ENCODE data around the gene DICER1.

Gene DICER1

DNA sequence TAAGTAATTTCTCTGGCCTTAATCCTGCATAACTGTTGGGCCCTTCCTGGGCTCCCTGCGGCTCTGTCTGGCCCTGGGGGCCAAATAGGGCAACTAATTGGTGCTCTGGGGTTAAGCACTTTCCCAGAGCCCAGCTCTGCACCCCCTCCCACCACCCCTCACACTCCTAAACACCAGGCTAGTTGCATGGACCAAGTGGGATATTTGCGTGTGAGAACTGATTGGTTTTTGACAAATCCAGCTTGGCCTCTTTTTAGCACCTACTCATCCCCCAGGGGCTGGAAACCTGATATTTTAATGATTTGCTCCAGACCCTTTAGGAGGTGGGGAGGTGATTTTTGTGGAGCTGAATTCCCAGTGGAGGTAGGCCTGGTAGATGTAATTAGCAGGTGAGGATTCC is 91.9 kb downstream of the DICER1 start:
- Mint-ChIP-seq H3K36me3 (ENCODE audit: insufficient read depth) (no peaks in the 10 kb centered on the region), H3K27me3 (peaks cover 8% of the 10 kb centered on the region), H3K9me3 (no peaks in the 10 kb centered on the region), H3K4me1 (no peaks in the 10 kb centered on the region), H3K27ac (ENCODE audit: low read depth) (no peak overlapping the region), H3K4me3 (no peak overlapping the region)
- ATAC-seq (replicated peaks; ENCODE audit: extremely low read depth, poor library complexity, severe bottlenecking) (no peak), DNase-seq (ENCODE audit: low spot score in 2 of 2) (no peak)

DNA sequence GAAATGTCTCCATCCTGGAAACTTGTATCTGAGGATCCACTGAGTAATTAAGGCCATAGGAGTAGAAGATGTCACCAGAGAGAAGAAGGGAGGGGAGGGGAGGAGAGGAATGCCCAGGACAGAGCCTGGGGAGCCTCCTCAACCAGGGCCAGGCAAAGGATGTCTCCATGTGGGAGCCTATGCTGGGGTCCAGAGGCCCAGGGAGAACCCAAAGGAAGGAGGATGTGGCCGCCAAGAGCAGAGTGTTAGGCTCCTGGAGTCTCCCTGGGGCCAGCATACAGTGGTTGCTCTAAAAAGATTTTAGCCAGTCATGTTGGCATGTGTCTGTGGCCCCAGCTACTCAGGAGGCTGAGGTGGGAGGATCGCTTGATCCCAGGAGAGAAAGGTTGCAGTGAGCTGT is 92.6 kb downstream of the DICER1 start:
- H3K9me3 Mint-ChIP-seq = no peaks in the 10 kb centered on the region
- H3K36me3 Mint-ChIP-seq (ENCODE audit: insufficient read depth) = no peaks in the 10 kb centered on the region
- DNase-seq (ENCODE audit: low spot score in 2 of 2) = no peak
- H3K4me1 Mint-ChIP-seq = no peaks in the 10 kb centered on the region
- peaks cover 8% of the 10 kb centered on the region for H3K27me3 Mint-ChIP-seq
- no peak for ATAC-seq (replicated peaks; ENCODE audit: extremely low read depth, poor library complexity, severe bottlenecking)
- no peak overlapping the region for H3K27ac Mint-ChIP-seq (ENCODE audit: low read depth)
- no peak overlapping the region for H3K4me3 Mint-ChIP-seq

DNA sequence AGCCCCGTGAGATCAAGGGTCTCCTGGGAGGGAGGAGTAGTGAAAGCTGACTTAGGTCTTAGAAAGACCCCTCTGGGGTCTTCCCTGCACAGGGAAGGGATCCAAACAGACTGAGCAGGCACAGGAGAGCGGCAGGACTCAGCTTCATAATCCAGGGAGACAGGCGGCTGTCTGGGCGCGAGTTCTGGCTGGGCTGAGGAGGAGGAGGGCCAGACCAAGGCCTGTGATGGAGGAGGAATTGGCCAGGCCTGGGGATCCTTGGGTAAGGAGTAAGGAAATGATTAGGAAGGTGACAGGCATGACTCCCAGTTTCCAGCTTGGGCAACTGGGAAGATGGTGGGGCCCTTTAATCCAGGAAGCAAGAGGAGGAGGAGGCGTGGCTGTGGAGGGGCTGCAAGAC is 93.1 kb downstream of the DICER1 start:
- Mint-ChIP-seq H3K27me3 (peaks cover 8% of the 10 kb centered on the region), H3K36me3 (ENCODE audit: insufficient read depth) (no peaks in the 10 kb centered on the region), H3K4me3 (no peak overlapping the region), H3K4me1 (no peaks in the 10 kb centered on the region), H3K27ac (ENCODE audit: low read depth) (no peak overlapping the region), H3K9me3 (no peaks in the 10 kb centered on the region)
- no peak for ATAC-seq (replicated peaks; ENCODE audit: extremely low read depth, poor library complexity, severe bottlenecking)
- no peak for DNase-seq (ENCODE audit: low spot score in 2 of 2)

DNA sequence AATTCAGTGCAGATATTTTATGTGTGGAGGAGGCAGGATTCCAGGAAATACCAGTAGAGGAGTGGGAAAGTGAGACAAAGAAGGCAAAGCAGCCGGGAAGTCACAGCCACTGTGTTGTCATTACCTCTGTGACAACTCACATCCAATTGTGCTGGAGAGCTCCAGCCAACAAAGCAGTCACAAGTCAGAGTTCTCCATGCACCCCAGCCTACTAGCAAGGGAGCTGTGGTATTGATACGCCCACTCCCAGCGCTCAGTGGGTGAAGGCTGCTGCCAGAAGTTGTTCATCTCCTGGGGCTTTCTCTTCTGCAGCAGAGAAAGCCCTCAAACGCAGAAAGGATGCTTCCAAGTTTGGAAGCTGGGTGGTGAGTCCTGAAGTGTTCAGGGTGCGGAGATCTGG is 93.9 kb downstream of the DICER1 start:
- no peak for DNase-seq (ENCODE audit: low spot score in 2 of 2)
- H3K9me3 Mint-ChIP-seq = no peaks in the 10 kb centered on the region
- peaks cover 8% of the 10 kb centered on the region for H3K4me1 Mint-ChIP-seq
- H3K27me3 Mint-ChIP-seq = peaks cover under 1% of the 10 kb centered on the region
- H3K4me3 Mint-ChIP-seq = no peak overlapping the region
- H3K27ac Mint-ChIP-seq (ENCODE audit: low read depth) = no peak overlapping the region
- H3K36me3 Mint-ChIP-seq (ENCODE audit: insufficient read depth) = no peaks in the 10 kb centered on the region
- no peak for ATAC-seq (replicated peaks; ENCODE audit: extremely low read depth, poor library complexity, severe bottlenecking)

DNA sequence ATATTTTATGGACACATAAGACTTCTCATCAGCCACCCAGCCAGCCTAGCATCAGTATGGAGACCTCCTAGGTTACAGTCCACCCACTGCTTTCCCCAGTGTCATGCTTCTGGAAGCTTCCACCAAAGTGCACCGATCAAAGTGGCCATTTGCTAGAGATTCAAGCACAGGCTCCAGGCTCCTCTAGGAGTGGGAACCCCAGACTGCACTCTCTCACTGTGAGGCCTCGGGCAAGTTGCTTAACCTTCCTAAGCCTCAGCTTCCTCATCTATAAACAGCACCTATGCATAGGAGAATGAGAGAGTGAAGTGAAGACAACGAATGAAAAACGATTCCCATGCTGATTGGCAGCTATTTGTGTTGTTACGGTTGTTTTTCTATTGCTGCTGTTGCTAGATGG is 94.4 kb downstream of the DICER1 start:
- H3K36me3 Mint-ChIP-seq (ENCODE audit: insufficient read depth) = no peaks in the 10 kb centered on the region
- H3K4me3 Mint-ChIP-seq = no peak overlapping the region
- DNase-seq (ENCODE audit: low spot score in 2 of 2) (no peak), ATAC-seq (replicated peaks; ENCODE audit: extremely low read depth, poor library complexity, severe bottlenecking) (no peak)
- no peaks in the 10 kb centered on the region for H3K27me3 Mint-ChIP-seq
- peaks cover 13% of the 10 kb centered on the region for H3K4me1 Mint-ChIP-seq
- H3K27ac Mint-ChIP-seq (ENCODE audit: low read depth) = no peak overlapping the region
- no peaks in the 10 kb centered on the region for H3K9me3 Mint-ChIP-seq

DNA sequence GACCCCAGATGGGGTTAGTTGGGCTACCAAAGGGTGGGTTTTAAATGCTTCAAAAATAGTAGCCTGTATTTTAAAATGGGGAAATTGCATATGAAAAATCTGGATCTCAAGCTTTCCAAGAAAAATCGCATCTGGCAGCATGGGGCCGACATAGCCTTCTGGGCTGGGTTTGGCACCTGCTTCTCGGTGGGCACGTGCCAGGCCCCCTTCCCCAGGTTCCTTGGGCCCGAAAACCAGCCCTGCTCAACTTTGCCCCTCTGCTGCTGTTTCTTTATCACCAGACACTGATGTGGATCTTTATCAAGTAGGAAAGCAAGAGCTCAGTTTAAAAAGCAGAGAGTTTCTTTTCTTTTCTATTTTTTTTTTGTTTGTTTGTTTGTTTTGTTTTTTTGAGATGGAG is 95.1 kb downstream of the DICER1 start:
- Mint-ChIP-seq H3K27me3 (no peaks in the 10 kb centered on the region), H3K36me3 (ENCODE audit: insufficient read depth) (no peaks in the 10 kb centered on the region), H3K27ac (ENCODE audit: low read depth) (no peak overlapping the region), H3K9me3 (no peaks in the 10 kb centered on the region), H3K4me3 (no peak overlapping the region), H3K4me1 (peaks cover 14% of the 10 kb centered on the region)
- DNase-seq (ENCODE audit: low spot score in 2 of 2) (no peak), ATAC-seq (replicated peaks; ENCODE audit: extremely low read depth, poor library complexity, severe bottlenecking) (no peak)

DNA sequence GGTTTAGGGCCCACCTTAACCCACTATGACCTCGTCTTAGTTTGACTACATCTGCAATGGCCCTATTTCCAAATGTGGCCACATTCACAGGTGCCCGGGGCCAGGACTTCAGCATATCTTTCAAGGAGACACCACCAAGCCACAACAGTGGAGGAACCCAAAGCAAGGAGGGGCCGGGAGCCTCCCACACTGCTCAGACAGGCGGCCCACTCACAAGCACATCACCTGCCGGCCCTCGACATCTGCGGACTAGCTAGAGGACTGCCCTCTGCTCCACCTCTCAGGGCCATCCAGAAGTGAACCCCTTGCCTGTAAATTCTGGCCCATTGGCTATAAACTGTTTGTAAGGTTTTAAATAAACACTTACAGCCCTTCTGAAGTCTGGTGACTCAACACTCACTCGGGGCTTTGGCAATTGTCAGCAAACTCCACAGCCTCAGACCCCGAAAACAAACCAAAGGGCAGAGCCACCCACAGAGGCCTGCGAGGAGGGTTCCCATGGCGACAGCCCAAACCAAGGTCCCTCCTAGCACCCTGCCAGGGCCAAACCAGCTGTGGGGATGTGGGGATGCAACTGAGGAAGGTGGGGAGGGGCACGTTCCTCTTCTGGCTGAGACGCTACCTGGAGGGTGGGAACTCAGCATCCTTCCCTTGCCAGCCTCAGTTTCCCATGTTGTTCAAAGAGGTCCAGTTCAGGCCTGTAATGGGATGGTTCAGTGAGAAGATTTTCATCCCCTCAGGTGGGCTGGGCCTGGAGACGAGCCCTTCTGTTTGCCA is 95.8 kb downstream of the DICER1 start:
- Mint-ChIP-seq H3K27ac (ENCODE audit: low read depth) (no peak overlapping the region), H3K4me3 (no peak overlapping the region), H3K27me3 (no peaks in the 10 kb centered on the region), H3K4me1 (peaks cover 14% of the 10 kb centered on the region), H3K9me3 (no peaks in the 10 kb centered on the region), H3K36me3 (ENCODE audit: insufficient read depth) (no peaks in the 10 kb centered on the region)
- DNase-seq (ENCODE audit: low spot score in 2 of 2) (no peak), ATAC-seq (replicated peaks; ENCODE audit: extremely low read depth, poor library complexity, severe bottlenecking) (no peak)

DNA sequence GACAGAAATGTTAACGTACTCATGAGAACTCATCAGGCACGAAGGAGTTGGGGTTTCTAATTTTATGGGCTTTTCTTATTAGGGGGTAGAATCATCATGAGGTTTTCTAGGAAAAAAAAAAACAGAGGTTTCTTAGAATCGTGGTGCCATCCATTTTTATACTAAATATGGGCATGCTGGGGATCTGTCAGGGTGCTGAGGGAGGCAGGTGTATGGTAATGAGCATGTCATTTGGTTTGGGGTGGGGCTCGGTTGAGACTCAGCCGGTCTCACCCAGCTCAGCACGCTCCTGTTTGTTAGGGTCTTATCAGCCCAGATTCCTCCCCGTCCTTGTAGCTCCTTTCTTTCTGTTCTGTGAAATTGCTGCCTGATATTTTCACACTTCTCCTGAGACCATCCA is 98.2 kb downstream of the DICER1 start:
- H3K4me1 Mint-ChIP-seq = peaks cover 14% of the 10 kb centered on the region
- ATAC-seq (replicated peaks; ENCODE audit: extremely low read depth, poor library complexity, severe bottlenecking) = no peak
- H3K27ac Mint-ChIP-seq (ENCODE audit: low read depth) = no peak overlapping the region
- H3K4me3 Mint-ChIP-seq = no peak overlapping the region
- H3K36me3 Mint-ChIP-seq (ENCODE audit: insufficient read depth) = no peaks in the 10 kb centered on the region
- H3K27me3 Mint-ChIP-seq = no peaks in the 10 kb centered on the region
- H3K9me3 Mint-ChIP-seq = no peaks in the 10 kb centered on the region
- DNase-seq (ENCODE audit: low spot score in 2 of 2) = no peak

DNA sequence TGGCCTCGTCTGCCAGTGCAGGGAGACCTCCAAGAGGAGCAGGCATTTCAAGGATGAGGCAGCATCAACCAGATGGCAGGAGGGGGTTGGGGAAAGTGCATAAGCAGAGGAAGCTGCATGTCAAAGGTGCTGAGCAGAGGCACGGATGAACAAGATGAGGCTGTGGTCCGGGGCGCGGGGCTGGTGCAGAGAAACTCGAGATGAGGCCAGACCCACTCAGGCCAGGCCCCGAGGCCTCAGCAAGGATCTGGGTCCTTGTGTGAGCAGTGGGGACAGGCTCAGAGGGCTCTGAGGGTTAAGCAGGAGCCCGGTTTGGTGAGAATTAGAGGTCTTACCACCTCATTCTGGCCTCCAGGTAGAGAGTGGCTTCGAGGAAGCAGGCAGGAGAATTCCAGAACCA is 98.8 kb downstream of the DICER1 start:
- DNase-seq (ENCODE audit: low spot score in 2 of 2) = no peak
- Mint-ChIP-seq H3K27me3 (no peaks in the 10 kb centered on the region), H3K9me3 (no peaks in the 10 kb centered on the region), H3K4me3 (no peak overlapping the region), H3K4me1 (peaks cover 14% of the 10 kb centered on the region), H3K36me3 (ENCODE audit: insufficient read depth) (no peaks in the 10 kb centered on the region), H3K27ac (ENCODE audit: low read depth) (no peak overlapping the region)
- no peak for ATAC-seq (replicated peaks; ENCODE audit: extremely low read depth, poor library complexity, severe bottlenecking)

DNA sequence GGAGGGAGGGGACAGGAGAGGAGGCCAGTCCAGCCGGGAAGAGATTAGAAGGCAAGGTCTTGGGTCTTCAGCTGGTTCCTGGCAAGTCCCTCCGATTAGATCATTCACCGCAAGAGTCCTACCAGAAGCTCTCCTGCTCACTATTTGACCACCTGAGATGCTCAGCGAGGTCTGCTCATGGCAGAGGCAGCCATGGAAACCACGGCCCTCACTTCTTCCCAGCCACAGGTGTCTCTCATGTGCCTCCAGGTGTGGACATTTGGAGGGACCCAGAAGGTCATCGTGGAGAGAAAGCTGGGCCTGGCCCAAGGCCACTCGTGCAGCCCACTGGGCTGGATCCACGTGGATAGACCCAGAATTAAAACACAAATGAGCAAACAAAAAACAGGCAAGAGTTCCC is 99.5 kb downstream of the DICER1 start:
- H3K4me3 Mint-ChIP-seq = no peak overlapping the region
- H3K36me3 Mint-ChIP-seq (ENCODE audit: insufficient read depth) = no peaks in the 10 kb centered on the region
- no peak overlapping the region for H3K27ac Mint-ChIP-seq (ENCODE audit: low read depth)
- no peak for DNase-seq (ENCODE audit: low spot score in 2 of 2)
- H3K4me1 Mint-ChIP-seq = peaks cover 14% of the 10 kb centered on the region
- H3K27me3 Mint-ChIP-seq = no peaks in the 10 kb centered on the region
- ATAC-seq (replicated peaks; ENCODE audit: extremely low read depth, poor library complexity, severe bottlenecking) = no peak
- no peaks in the 10 kb centered on the region for H3K9me3 Mint-ChIP-seq

DNA sequence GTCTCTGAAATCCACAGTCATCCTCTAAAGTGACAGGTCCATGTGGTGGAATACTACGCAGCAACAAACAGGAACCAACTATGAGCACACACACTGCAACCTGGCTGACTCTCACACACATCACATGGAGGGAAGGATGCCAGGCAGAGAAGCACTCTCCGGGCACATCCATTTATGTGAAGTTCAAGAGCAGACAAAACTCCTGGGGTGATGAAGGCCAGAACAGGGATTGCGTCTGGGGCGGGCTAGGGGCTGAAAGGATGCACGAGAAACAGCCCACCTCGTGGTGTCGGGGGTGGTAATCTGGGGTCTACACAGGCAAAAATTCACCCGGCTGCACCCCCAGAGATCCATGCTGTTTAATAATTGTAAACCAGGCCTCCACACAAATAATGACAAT is 100.2 kb downstream of the DICER1 start:
- ATAC-seq (replicated peaks; ENCODE audit: extremely low read depth, poor library complexity, severe bottlenecking) = no peak
- H3K36me3 Mint-ChIP-seq (ENCODE audit: insufficient read depth) = no peaks in the 10 kb centered on the region
- peaks cover 14% of the 10 kb centered on the region for H3K4me1 Mint-ChIP-seq
- H3K4me3 Mint-ChIP-seq = no peak overlapping the region
- no peaks in the 10 kb centered on the region for H3K27me3 Mint-ChIP-seq
- no peaks in the 10 kb centered on the region for H3K9me3 Mint-ChIP-seq
- no peak for DNase-seq (ENCODE audit: low spot score in 2 of 2)
- H3K27ac Mint-ChIP-seq (ENCODE audit: low read depth) = no peak overlapping the region

DNA sequence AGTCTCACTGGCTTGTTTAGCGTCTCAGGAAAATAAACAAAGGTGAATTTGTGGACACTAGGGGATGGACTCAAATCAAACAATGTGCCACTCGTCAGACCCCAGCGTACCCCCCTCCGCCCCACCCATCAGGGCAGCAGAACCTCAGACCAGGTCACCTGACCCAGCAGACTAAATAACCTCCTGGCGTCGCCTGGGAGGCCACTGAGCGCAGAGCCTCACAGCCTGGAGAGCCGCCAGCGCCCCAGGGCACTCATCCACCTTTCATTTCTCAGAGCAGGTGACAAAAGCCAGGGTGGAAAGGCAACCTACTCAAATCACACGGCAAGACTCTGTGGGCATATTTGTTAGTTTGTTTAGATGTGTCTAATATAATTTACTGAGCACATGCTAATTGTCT is 100.9 kb downstream of the DICER1 start:
- H3K4me3 Mint-ChIP-seq = no peak overlapping the region
- DNase-seq (ENCODE audit: low spot score in 2 of 2) = no peak
- H3K36me3 Mint-ChIP-seq (ENCODE audit: insufficient read depth) = no peaks in the 10 kb centered on the region
- no peak for ATAC-seq (replicated peaks; ENCODE audit: extremely low read depth, poor library complexity, severe bottlenecking)
- H3K9me3 Mint-ChIP-seq = no peaks in the 10 kb centered on the region
- H3K4me1 Mint-ChIP-seq = peaks cover 14% of the 10 kb centered on the region
- no peak overlapping the region for H3K27ac Mint-ChIP-seq (ENCODE audit: low read depth)
- no peaks in the 10 kb centered on the region for H3K27me3 Mint-ChIP-seq

DNA sequence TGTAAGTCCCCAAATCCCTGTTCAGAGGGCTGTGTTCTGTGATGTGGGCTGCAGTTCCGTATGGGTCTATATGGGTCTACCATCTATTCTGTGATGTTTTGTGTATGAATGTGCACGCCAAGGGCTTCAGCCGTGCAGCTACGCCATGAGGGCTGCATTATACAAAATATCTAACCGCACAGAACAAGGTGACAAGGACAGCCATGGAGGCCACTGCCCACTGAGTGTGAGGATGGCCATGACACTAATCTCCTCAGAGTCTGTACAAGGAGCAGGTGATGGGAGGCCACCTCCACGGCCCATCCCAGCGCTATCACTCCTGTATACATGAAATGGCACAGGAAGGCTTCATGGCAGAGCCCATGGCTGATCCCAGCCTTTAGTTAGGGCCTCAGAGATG is 102.0 kb downstream of the DICER1 start:
- no peaks in the 10 kb centered on the region for H3K36me3 Mint-ChIP-seq (ENCODE audit: insufficient read depth)
- ATAC-seq (replicated peaks; ENCODE audit: extremely low read depth, poor library complexity, severe bottlenecking) = no peak
- H3K4me1 Mint-ChIP-seq = peaks cover 14% of the 10 kb centered on the region
- H3K27ac Mint-ChIP-seq (ENCODE audit: low read depth) = no peak overlapping the region
- no peaks in the 10 kb centered on the region for H3K27me3 Mint-ChIP-seq
- H3K4me3 Mint-ChIP-seq = no peak overlapping the region
- no peak for DNase-seq (ENCODE audit: low spot score in 2 of 2)
- H3K9me3 Mint-ChIP-seq = no peaks in the 10 kb centered on the region

All from central memory CD8-positive, alpha-beta T cell (primary cell).